ENCODE data around the gene RPS4Y1. TPM values are rescaled to one million over a fixed set of nuclear protein-coding genes. Genes with fewer than 3 reads are reported as not detected.

Gene RPS4Y1
- total RNA-seq, 4 donors from 2014 or later = 0.53 to 287 (median 129) TPM

GRCh38 chrY:2907356-2907755, 66.0 kb downstream of the RPS4Y1 start:
- WGBS, 2 donors = 44% methylated on average over 1 of the region's 1 CpG; no CpG with 5 or more reads in 1 of the 2 donors
- intact Hi-C loops (cut with DNase I; ENCODE audit: low total_unique reads) = no loop called here
- H3K4me3 ChIP-seq (ENCODE audit: low read depth, poor library complexity, severe bottlenecking) = no peak overlapping the region

GRCh38 chrY:2913066-2913815, 71.8 kb downstream of the RPS4Y1 start:
- H3K4me3 ChIP-seq (ENCODE audit: low read depth, poor library complexity, severe bottlenecking) = no peak overlapping the region
- no peak for DNase-seq (ENCODE audit: low spot score in 2 of 2)
- intact Hi-C loops (cut with DNase I; ENCODE audit: low total_unique reads) = no loop called here
- TF ChIP-seq, protein P1, sequence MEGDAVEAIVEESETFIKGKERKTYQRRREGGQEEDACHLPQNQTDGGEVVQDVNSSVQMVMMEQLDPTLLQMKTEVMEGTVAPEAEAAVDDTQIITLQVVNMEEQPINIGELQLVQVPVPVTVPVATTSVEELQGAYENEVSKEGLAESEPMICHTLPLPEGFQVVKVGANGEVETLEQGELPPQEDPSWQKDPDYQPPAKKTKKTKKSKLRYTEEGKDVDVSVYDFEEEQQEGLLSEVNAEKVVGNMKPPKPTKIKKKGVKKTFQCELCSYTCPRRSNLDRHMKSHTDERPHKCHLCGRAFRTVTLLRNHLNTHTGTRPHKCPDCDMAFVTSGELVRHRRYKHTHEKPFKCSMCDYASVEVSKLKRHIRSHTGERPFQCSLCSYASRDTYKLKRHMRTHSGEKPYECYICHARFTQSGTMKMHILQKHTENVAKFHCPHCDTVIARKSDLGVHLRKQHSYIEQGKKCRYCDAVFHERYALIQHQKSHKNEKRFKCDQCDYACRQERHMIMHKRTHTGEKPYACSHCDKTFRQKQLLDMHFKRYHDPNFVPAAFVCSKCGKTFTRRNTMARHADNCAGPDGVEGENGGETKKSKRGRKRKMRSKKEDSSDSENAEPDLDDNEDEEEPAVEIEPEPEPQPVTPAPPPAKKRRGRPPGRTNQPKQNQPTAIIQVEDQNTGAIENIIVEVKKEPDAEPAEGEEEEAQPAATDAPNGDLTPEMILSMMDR (IDR thresholded peaks at IDR 0.05) = no peak
- no peak for TF ChIP-seq POLR2A (IDR thresholded peaks at IDR 0.05)

More at GRCh38 chrY:2907356-2907755, 66.0 kb downstream of the RPS4Y1 start:
- DNase-seq (ENCODE audit: low spot score in 2 of 2) = no peak
- TF ChIP-seq POLR2A (IDR thresholded peaks at IDR 0.05) = no peak

Other genes with a start within 250 kb of the RPS4Y1 start
- gene SRY, start 53.9 kb upstream of the RPS4Y1 start, total RNA-seq = not detected
- 10 to 100 TPM in 2 of 4 donors, not detected in 2; 17.3 to 18.6 TPM for gene ZFY, start 93.8 kb downstream of the RPS4Y1 start, total RNA-seq